CD4-positive, alpha-beta T cell treated with Interleukin-6 at 100 ng/mL for 8 hours (primary cell): ENCODE measurements around the gene PRRG3.

Source experiments
- DNase-seq: peaks from one replicate; pipeline ENCODE4 v3.0.0-alpha.2; 2020; ENCODE audit warnings: mixed read lengths, low spot score

The PRRG3 gene

GRCh38 chrX:151708821-151709220 lies 13.6 kb downstream of the PRRG3 start:
- DNase-seq, result no peak

DNA sequence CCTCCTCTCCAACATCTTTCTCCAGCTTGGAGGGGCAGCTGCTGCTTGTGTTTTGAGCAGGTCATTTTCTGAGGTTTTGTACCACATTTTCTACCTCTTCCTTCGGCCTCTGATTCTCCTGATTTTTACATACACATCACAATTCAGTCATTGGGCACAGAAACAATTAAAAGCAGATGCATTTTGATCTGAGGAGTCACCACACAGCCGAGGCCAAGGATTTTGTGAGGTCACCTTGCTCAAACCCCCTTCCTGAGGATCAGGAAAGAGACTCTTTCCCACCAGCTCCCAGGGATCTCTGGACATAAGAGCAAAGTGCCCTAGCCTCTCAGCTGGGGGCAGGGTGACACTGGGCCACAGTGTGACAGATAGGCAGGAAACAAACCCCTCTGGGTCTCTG lies 15.2 kb downstream of the PRRG3 start:
- DNase-seq, result no peak

DNA sequence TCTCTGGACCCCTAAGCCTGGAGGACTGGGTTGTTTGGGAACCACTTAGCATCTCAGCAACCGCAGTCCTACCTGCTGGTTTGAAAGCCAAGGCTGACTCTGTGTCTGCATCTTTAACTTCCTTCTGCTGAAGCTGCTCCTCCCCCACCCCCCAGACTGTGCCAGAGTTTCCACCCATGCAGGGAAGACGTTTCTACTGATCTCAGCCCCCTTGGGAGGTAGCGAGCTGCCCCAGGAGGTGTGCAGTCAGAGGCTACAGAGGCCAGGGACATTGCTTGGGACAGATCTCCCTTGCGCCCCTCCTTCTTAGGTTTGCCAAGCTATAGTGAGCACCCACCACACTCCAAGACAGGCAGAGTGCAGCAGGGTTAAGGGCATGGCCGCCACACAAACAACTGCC lies 15.9 kb downstream of the PRRG3 start:
- no peak for DNase-seq

- DNase-seq, result no peak
These were observed 16.5 kb downstream of the PRRG3 start for GRCh38 chrX:151711787-151712186.

- DNase-seq, result no peak
These were observed 17.0 kb downstream of the PRRG3 start for GRCh38 chrX:151712253-151712652.

DNA sequence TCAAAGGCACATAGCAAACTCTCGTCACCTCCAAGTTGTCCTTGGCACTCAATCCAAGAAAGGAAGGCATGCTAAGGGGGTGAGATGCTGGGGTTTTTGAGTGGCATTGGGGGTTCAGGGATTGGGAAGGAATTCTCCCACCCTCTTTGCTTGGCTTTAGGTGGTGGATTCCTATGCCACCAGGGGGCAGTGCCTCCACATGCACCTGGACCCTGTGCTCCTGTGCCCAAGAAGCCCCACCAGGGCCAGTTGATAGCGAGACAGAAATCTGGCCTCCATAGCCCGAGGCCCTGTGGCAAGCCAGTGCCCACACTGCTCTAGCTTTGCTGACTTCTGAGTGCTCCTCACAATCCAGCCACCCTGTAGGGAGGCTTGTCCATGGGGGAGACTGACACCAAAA lies 18.6 kb downstream of the PRRG3 start:
- DNase-seq, result no peak

DNA sequence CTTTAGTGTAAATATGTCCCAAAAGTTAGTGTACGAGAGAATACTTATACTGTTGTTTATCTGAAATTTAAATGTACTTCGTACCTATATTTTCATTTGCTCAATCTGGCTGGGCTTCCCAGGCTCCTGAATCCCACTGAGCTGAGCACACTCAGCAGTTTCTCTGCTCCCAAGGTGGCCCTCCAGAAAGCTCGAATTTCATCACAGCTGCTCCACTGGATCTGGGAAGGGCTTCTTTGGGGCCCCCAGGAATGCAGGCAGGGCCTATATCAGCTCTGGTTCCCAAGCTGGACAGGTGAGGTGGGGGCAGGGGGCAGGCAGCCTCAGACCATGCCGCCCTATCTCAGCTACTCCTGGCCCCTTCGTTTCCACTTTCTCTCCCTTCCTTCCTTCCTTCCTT lies 19.1 kb downstream of the PRRG3 start:
- DNase-seq, result no peak

DNA sequence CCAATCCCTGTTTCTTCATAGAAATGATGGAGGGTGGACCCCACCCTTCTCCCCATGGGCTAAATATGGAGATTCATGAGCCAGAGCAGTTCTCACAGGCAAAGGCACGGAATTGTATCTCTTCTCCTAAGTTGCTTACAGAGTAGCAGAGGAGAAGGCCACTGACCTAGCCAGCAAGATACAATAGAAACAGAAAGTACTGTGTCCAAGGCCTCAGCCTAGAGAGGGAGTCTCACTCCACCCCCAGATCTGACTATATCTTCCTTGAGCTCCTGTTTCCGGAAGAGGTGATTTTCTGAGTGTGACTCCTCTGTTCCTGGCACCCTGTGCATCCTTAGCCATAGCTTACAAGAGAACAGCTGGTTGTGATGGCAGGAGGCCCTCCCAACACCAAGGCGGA lies 20.5 kb downstream of the PRRG3 start, which contains the start of gene FATE1:
FATE1 (plus strand) TSS at position 284 of the 400 bp plus-strand sequence; CDS start at position 369, 85 bp downstream.
- no peak for DNase-seq

DNA sequence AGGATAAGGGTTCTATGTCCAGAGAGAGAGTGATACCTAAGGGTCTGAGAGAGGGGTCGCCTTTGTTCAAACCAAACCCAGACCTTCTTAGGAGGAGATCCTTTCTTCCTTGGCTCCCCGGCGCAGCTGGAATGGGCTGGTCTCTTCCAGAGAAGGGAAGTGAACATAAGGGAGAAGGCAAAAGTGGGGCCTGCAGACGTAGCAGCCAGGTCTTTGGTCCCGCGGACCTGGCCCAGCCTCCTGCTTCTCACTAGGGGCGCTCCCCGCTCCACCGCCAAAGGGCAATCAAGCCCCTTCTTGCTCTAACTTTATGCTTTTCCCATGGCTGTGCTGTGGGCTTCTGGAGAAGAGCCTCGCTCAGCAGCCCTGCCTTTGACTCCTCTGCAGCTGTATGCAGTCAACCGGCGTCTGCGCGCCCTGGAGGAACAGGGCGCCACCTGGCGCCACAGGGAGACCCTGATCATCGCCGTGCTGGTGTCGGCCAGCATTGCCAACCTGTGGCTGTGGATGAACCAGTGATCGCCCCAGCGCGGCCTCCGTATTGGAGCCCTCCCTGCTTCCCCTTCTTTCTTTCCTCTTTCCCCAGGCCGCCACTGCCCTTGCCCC lies 27.1 kb downstream of the PRRG3 start:
- no peak for DNase-seq

GRCh38 chrX:151723156-151723760 lies 28.0 kb downstream of the PRRG3 start:
- no peak for DNase-seq

DNA sequence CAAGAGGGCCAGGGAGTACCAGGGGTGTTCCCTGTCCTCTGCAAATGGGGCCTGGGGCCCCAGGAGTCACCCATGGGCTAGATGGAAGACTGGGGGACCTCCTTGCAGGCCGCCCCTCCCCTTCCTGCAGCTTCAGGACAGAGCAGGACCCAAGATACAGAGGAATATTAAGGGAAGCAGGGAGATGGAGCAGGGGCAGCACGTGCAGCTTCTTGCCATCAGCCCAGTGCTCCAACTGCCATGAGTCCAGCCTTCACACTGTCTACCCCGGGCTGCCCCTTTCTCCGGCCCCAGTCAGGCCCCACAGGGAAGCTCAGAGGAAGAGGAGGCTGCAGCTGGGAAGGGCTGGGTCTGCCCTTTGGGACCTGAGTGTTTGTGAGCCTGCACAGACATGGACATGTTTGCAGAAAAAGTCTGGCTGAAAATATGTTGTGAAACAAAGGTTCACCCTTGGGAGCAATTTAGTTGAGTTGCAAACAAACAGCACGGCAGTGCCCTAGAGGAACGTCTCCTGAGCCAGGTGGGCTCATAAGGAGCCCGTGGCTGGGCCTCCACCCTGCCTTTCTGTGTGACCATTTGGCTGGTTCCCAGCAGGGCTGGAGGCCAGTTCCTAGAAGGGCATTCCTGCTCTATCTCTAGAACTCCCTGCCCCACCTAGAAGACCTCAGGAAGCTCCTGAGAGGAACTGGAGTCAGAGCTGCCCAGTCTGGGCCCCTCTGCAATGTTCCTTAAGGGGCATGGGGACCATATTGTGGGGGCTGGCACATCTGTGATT lies 29.5 kb downstream of the PRRG3 start:
- DNase-seq, result no peak

DNA sequence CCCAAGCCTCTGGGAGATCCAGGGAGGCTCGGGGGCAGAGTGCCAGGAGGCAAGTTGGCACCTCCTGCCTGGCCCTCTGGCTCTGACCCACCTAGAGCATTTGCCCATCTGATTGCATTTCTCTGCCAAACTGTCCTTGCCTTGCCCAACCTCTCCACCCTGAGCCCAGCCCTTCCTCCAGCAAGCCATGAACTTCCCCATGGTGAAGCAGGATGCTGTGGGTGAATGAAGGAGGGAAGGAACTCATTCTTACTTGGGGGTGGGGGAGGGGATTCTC lies 30.0 kb downstream of the PRRG3 start:
- DNase-seq, result no peak

- no peak for DNase-seq
These were observed 31.5 kb downstream of the PRRG3 start for GRCh38 chrX:151726751-151727150.

- no peak for DNase-seq
These were observed 32.1 kb downstream of the PRRG3 start for GRCh38 chrX:151727346-151727745.

DNA sequence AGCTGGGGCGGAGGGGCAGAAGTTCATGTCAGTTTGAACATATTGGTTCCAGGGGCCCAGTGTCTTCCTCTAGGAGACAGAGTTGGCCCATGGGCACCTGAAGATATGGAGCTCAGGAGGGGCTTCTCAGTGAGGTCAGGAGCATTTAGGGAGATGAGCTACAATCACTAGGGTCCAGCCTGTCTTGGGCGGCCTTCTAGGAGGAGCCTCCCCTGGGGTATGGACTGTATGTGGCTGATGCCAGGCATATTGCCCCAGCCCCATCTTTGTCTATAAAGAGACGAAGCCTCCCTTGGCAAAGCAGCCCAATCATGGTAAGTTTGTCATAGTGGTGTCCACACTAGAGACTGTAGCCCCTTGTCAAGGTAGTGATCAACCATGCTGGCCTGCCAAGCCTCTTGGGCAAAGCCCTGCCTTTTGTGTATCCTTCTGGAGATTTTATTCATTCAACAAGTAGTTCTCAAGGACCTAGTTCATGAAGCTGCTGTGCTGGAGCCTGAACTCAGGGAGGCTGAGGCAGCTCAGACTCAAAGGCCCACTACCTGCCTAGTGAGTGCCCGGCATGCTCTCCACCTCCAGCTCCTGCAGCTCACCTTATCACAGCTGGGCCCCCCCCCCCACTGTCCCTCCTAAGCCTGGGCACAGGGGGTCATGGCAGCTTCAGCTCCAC lies 33.9 kb downstream of the PRRG3 start:
- DNase-seq, result no peak

- DNase-seq, result no peak
These were observed 39.2 kb downstream of the PRRG3 start, which contains the start of gene CNGA2 for GRCh38 chrX:151734446-151734845. CNGA2 (plus strand) TSS chrX:151734746; CDS start chrX:151738484, 3,738 bp downstream.

- DNase-seq, result no peak
These were observed 40.0 kb downstream of the PRRG3 start for GRCh38 chrX:151735219-151735618.

DNA sequence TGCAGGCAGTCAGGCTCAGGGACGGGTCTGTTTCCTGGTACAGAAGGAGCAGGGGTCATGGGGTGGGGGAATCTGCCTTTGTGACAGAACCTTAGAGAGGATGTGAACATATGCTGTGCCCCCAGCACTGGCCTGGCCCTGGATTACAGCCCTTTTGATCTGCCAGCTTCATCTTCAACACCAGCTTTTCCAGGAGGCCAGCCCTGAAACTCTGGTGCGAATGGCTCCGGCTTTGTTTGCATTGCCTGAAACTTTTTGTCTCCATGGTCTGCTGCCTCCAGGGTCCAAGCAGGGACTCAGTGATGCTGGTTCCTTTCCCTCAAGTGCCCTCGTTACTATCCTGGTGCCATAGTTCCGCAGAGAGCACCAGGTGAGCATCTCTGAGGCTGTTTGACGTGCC lies 41.4 kb downstream of the PRRG3 start:
- DNase-seq, result no peak

GRCh38 chrX:151737494-151737893 lies 42.2 kb downstream of the PRRG3 start:
- no peak for DNase-seq

DNA sequence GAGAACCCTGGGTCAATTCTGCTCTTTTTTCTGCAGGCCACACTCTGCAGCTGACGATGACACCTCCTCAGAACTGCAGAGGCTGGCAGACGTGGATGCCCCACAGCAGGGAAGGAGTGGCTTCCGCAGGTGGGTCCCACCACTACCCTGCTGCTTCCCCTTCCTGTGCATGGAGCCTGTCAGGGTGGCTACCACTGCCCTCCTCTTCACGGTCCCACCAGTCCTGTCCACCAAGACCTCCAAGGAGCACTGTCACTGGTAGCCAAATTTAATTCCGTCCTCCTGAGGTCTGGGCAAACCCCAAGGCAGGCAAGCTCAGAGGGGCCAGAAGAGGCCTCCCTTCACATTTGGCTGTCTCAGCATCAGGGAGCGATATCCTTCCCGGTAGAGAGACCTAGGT lies 43.5 kb downstream of the PRRG3 start:
- DNase-seq, result no peak

DNA sequence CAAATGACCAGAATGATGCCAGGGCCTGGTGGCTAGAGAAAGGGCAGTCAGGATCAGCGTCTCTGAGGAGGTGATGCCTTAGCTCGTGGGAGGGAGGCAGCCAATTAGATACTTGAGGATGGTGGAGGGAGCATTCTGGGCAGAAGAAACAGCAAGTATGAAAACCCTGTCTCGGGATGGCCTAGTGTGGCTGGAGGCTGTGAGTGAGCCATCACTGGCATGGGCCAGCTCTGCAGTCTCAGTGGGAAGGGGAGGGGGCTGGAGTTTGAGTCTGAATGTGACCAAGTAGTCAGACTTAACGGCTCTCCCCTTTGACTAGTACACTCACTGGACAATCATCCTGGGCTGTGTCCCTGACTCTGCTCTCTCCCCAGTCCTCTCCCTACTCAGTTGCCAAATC lies 46.3 kb downstream of the PRRG3 start:
- DNase-seq, result no peak

GRCh38 chrX:151742311-151742710 lies 47.1 kb downstream of the PRRG3 start:
- no peak for DNase-seq
